PC-9 (cell line): ENCODE measurements around the gene UNC13C. TPM values are rescaled to one million over a fixed set of nuclear protein-coding genes. Genes with fewer than 3 reads are reported as not detected.

ENCODE experiments used
- BruUV-seq: library from RNA; stranded (reverse); fragments of 400-500 nt; replicated peaks from 2 replicates; lab custom pipeline; 2021; lab: Mats Ljungman, UMichigan
- CTCF ChIA-PET: fragments of 300-600 bp; sonication (Branson Sonifier 250); formaldehyde crosslinking; loops from one replicate; lab custom pipeline; 2022; ENCODE audit warnings: antibody characterized with exemption; lab: Charles Lee
- POLR2A ChIA-PET: fragments of 300-600 bp; sonication (Branson Sonifier 250); formaldehyde crosslinking; loops from one replicate; lab custom pipeline; 2022; ENCODE audit warnings: antibody characterized with exemption; ENCODE audit not compliant: unreplicated experiment; lab: Charles Lee
- DNase-seq, 2 experiments: peaks; one replicate each; pipeline versions ENCODE4 v3.0.0 to v3.0.0-alpha.2; 2015 to 2022; ENCODE audit warnings: mixed read lengths in 1 of 2
- H2AFZ ChIP-seq: fragments of 200-600 bp; sonication (generic); 2 replicates; pipeline ENCODE4 v1.8.1; 2017; ENCODE audit warnings: antibody characterized with exemption
- H3F3A ChIP-seq: fragments of 200-600 bp; sonication (generic); 2 replicates; pipeline ENCODE4 v1.8.1; 2017; ENCODE audit warnings: antibody characterized with exemption, mild to moderate bottlenecking, low read depth; ENCODE audit not compliant: insufficient read depth
- H3K27ac ChIP-seq: fragments of 200-600 bp; sonication (generic); 2 replicates; pipeline ENCODE4 v1.6.1; 2016; ENCODE audit warnings: mixed run types
- H3K27me3 ChIP-seq: fragments of 200-600 bp; sonication (generic); 2 replicates; pipeline ENCODE4 v1.6.1; 2016; ENCODE audit warnings: low read depth, mixed run types; ENCODE audit not compliant: insufficient read depth
- H3K36me3 ChIP-seq: fragments of 200-600 bp; sonication (generic); 2 replicates; pipeline ENCODE4 v1.6.1; 2016; ENCODE audit warnings: low read depth, mixed run types
- H3K4me1 ChIP-seq: fragments of 200-600 bp; sonication (generic); replicated peaks from 2 replicates; pipeline ENCODE4 v1.6.1; 2016; ENCODE audit warnings: mixed run types; ENCODE audit not compliant: insufficient read depth
- H3K4me2 ChIP-seq: fragments of 200-600 bp; sonication (generic); 2 replicates; pipeline ENCODE4 v1.6.1; 2017; ENCODE audit warnings: mixed run types
- H3K4me3 ChIP-seq: fragments of 200-600 bp; sonication (generic); 2 replicates; pipeline ENCODE4 v1.6.1; 2016; ENCODE audit warnings: mixed run types
- H3K79me2 ChIP-seq: fragments of 200-600 bp; sonication (generic); 2 replicates; pipeline ENCODE4 v1.6.1; 2017; ENCODE audit warnings: low read depth, mixed run types
- H3K9me2 ChIP-seq: fragments of 200-600 bp; sonication (generic); 2 replicates; pipeline ENCODE4 v1.8.1; 2017; ENCODE audit warnings: mild to moderate bottlenecking; ENCODE audit not compliant: insufficient read depth
- H3K9me3 ChIP-seq: fragments of 200-600 bp; sonication (generic); 2 replicates; pipeline ENCODE4 v1.8.1; 2016; ENCODE audit warnings: low read depth; ENCODE audit not compliant: insufficient read depth
- H4K20me1 ChIP-seq: fragments of 200-600 bp; sonication (generic); 2 replicates; pipeline ENCODE4 v1.8.1; 2017; ENCODE audit not compliant: insufficient read depth
- EZH2 ChIP-seq: fragments of 200-600 bp; sonication (generic); IDR thresholded peaks from 2 replicates; pipeline ENCODE4 v1.8.0; 2017; ENCODE audit warnings: antibody characterized with exemption, low read depth
- intact Hi-C: fragments of 100-400 bp; cut with micrococcal nuclease; formaldehyde crosslinking; loops from one replicate; pipeline ENCODE4 v1.10.0; 2022; ENCODE audit not compliant: unreplicated experiment
- total RNA-seq: library from RNA; stranded (reverse); gene quantifications from 2 replicates; pipeline ENCODE4 v1.2.3, GENCODE V29; 2021
- TF ChIP-seq, protein P1 (sequence below): fragments of 200-600 bp; sonication (generic); conservative IDR thresholded peaks from 2 replicates; pipeline ENCODE4 v1.6.1; 2017; ENCODE audit warnings: mixed run types, antibody characterized with exemption, mild to moderate bottlenecking, moderate library complexity

UNC13C gene
- total RNA-seq, 1 experiment from 2014 or later: not detected

DNA sequence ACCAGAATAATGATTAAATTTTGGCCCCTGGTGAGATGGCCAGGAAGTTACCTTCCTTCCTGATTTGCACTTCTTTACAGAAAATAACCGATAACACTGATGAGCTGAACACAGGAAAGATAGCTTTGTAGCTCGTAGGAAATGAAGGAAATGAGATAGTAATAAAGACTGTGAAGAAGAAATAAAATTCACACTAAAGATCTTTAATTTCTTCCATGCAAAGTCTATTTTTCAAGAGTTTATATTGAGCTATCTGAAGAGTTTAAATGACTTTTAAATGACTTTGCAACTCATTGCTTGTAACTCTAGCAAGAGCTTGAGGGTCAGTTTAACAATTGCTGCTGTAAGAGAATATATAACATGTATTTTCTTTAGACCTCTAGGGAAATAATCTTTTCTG is 543.0 kb downstream of the UNC13C start:
- intact Hi-C loops: no loop called here
- H3F3A ChIP-seq: no peaks in the 10 kb centered on the region
- H3K79me2 ChIP-seq: no peaks in the 10 kb centered on the region
- H3K36me3 ChIP-seq: no peaks in the 10 kb centered on the region
- H2AFZ ChIP-seq: no peak overlapping the region
- no peaks in the 10 kb centered on the region for H3K9me2 ChIP-seq
- no peak overlapping the region for H3K4me3 ChIP-seq
- H3K27me3 ChIP-seq: no peaks in the 10 kb centered on the region
- TF ChIP-seq EZH2: no peak
- TF ChIP-seq, protein P1, sequence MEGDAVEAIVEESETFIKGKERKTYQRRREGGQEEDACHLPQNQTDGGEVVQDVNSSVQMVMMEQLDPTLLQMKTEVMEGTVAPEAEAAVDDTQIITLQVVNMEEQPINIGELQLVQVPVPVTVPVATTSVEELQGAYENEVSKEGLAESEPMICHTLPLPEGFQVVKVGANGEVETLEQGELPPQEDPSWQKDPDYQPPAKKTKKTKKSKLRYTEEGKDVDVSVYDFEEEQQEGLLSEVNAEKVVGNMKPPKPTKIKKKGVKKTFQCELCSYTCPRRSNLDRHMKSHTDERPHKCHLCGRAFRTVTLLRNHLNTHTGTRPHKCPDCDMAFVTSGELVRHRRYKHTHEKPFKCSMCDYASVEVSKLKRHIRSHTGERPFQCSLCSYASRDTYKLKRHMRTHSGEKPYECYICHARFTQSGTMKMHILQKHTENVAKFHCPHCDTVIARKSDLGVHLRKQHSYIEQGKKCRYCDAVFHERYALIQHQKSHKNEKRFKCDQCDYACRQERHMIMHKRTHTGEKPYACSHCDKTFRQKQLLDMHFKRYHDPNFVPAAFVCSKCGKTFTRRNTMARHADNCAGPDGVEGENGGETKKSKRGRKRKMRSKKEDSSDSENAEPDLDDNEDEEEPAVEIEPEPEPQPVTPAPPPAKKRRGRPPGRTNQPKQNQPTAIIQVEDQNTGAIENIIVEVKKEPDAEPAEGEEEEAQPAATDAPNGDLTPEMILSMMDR: no peak
- no peak overlapping the region for H3K27ac ChIP-seq
- no peak for DNase-seq
- H3K9me3 ChIP-seq: no peaks in the 10 kb centered on the region
- H4K20me1 ChIP-seq: no peaks in the 10 kb centered on the region
- no peak overlapping the region for H3K4me2 ChIP-seq
- ChIA-PET CTCF (no interaction called here), POLR2A (no interaction called here)
- no TSS peak for BruUV-seq
- H3K4me1 ChIP-seq: no peaks in the 10 kb centered on the region

DNA sequence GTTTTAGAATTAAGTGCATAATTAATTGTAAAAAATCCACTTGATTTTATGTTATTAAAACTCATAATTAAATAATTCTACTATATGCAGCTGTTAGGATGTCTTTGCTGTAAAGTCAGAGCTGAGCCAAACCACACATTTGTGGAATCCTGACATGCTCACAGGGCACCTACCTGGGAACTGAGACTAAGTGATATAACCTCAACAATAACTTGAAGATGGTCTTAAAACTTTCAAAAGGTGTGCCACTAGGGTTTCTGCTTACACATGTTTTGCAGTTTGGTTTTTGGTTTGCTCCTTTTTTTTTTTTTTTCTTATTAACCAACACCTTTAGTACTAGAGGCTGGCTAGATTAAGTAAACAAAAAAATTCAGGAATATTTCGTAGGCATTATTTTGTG is 549.8 kb downstream of the UNC13C start:
- Histone ChIP-seq H4K20me1 (no peaks in the 10 kb centered on the region), H3K79me2 (no peaks in the 10 kb centered on the region), H3K4me2 (no peak overlapping the region), H3K27me3 (no peaks in the 10 kb centered on the region), H3K9me3 (no peaks in the 10 kb centered on the region), H3F3A (no peaks in the 10 kb centered on the region), H3K9me2 (no peaks in the 10 kb centered on the region), H2AFZ (no peak overlapping the region), H3K36me3 (no peaks in the 10 kb centered on the region), H3K4me3 (no peak overlapping the region), H3K27ac (no peak overlapping the region), H3K4me1 (no peaks in the 10 kb centered on the region)
- no TSS peak for BruUV-seq
- ChIA-PET POLR2A (no interaction called here), CTCF (no interaction called here)
- TF ChIP-seq, protein P1: no peak
- no peak for TF ChIP-seq EZH2
- intact Hi-C loops: no loop called here
- no peak for DNase-seq

DNA sequence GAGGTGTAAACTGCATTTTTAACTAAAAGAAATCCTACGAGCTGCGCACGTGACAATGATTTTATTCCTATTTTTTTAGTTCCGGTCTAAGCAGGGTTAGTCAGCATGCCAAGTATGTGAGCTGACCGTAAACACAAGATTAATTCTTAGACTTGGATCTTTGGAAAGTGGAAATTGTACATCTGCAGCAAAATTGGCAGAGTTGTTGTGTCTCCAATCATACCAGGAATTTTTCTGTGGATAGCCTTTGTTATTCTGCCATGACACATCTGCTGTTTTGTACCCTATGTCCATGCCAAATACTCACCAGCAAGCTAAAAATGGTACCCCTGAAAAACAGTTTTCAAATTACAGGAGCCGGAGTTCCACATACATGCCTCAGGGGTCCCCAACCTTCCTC is 562.5 kb downstream of the UNC13C start:
- no peak overlapping the region for H3K4me2 ChIP-seq
- no peaks in the 10 kb centered on the region for H3K79me2 ChIP-seq
- ChIA-PET POLR2A (no interaction called here), CTCF (no interaction called here)
- TF ChIP-seq, protein P1: no peak
- no peak for TF ChIP-seq EZH2
- H3K9me2 ChIP-seq: no peaks in the 10 kb centered on the region
- H3K9me3 ChIP-seq: no peaks in the 10 kb centered on the region
- no peaks in the 10 kb centered on the region for H3K27me3 ChIP-seq
- no peaks in the 10 kb centered on the region for H3K36me3 ChIP-seq
- no peaks in the 10 kb centered on the region for H4K20me1 ChIP-seq
- no peaks in the 10 kb centered on the region for H3K4me1 ChIP-seq
- BruUV-seq: no TSS peak
- intact Hi-C loops: no loop called here
- H3K4me3 ChIP-seq: no peak overlapping the region
- H2AFZ ChIP-seq: no peak overlapping the region
- no peak for DNase-seq
- H3K27ac ChIP-seq: no peak overlapping the region
- no peaks in the 10 kb centered on the region for H3F3A ChIP-seq
